ENCODE measurements around the gene GH2.
"Not testable (repeated sequence)": the region's sequence is repeated elsewhere in the genome, so short reads cannot be mapped to it uniquely, and the experiment has no call there.

Gene GH2

GRCh38 chr17:63881935-63882601 lies at the start of gene GH2:
TSS of gene GH2 (minus strand) at chr17:63881944. CDS start at chr17:63881801, 143 bp downstream.
- peak; percentile 41 for DNase-seq

GRCh38 chr17:63930951-63931575 lies 49.3 kb upstream of the GH2 start:
- DNase-seq, result no peak

DNA sequence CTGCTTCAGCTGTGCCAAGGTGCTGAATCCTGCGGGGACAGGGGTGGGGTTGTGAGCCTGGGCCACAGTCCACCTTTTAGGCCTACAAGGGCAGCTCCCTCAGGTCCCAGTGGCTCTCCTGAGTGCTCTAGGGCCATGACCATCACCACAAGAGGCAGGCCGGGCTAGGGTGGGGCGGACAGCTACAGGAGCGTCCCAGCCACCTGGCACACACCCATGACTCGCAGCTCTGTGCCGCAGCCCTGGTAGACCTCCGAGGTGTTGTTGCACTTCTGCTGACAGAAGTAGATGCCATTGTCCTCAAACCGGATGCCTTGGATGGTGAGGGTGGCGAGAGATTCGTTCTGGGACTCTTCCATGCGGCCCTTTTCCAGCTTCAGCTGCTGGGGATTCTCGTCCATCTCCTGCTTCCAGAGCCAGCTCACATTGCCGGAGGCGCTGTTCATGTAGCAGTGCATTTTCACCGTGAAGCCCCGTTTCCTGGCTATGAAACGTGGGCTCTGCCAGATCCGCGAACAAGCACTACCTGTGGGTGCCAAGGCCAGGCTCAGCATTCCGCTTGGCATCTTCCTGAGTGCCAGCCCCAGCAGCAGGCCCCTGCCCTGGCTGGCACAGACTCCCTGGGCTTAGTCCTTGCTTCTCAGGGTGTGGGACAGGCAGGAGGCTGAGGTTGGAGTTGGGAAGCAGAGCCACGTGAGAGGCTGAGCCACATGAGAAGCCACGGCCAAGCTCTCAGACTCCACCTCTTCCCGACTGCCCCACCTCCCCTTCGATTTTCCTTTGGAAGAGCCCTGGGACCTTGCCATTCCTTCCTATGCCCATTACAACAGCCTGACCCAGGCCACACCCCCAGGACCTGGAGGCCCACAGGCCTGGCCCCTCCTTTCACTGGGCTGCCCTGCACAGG lies 48.4 kb upstream of the GH2 start:
- no peak for DNase-seq

DNA sequence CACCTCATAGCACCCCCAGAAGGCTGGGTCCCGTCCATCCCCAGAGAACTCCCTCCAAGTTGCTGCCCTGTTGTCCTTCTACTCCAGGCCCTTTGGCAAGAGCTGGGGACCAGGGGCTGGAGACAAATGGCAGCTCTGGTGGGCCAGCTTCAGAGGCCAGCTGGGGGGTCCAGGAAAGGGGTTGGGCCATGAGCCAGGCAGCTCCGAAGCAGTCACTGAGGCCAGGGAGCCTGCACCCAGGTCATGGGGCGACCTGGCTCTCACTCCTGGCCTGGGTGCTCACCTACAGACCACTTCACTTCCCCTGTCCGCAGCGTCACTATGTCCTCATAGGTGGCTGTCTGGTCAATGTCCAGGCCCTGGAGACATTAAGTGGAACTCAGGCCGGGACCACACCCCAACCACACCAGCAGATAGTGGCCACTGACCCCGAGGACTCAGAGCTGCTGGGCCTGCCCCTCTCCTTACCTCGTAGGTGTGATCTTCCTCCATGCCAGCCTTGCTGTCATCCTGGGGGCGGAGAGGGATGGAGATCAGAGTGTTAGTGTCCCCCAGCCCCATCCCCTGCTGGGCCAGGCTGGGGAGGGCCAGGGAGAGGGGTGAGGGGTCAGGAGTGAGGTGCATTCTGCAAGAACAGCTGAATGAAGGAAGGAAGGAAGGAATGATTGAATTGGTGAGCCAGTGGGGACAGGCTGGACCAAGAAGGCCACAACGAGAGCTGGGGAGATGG lies 47.4 kb upstream of the GH2 start:
- DNase-seq, result no peak

DNA sequence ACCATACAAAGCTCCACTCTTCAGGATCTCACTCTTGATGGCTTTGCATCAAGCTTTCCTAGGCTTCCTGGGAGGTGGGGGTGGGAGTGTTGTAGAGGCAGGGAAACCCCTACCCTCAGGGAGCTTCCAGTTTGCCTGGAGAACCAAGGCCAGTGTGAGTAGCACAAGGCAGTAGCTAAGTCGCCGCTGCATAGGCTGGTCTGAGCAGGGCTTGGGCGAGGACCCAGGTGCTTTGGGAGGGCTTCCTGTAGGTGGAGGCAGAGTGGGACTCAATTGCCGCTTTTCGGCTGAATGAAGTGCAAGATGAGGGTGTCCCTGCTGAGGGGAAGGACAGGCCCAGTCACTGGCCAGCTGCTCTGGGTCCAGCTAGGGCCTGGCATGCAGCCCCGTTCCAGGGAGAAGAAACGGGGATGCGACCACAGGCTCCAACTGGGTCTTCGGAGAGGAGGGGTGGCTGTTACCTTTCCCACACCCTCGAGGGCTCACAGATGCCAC lies 46.5 kb upstream of the GH2 start:
- DNase-seq, result no peak

DNA sequence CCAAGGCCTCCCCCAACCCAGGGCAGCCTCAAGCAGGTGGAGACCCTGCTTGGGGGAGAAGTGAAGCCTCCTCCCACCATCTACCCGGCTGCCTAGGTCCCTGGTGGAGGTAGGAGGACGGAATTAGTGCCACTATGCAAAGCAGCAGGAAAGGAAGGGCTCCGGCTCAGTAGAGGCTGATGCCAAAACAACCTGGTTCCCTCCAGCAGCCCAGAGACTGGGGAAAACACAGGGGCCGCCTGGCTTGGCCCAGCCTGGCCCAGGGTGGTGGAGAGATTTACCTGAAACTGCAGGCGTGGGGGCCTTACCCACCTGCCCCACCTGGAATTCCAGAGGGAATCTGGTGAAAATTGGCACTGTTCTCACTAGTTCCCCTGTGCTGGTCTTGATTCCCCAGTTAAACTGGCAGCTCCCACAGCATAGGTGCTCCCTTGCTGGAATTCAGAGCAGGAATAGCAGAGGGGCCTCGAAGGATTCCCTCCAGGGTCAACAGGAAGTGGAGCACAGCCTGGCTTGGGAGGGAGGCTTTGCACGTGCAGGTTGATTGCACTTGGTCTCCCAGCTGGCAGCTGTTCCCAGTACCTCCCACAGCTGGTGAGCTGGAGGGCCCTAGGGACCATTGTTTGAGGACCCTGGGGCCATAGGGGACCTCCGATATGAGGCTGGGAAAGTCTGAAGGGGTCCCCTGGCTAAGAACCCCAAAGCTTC lies 45.9 kb upstream of the GH2 start:
- DNase-seq, result no peak

- no peak for DNase-seq
Measured at GRCh38 chr17:63926164-63926563, 44.4 kb upstream of the GH2 start.

- no peak for DNase-seq
Measured at GRCh38 chr17:63925615-63926014, 43.9 kb upstream of the GH2 start.

DNA sequence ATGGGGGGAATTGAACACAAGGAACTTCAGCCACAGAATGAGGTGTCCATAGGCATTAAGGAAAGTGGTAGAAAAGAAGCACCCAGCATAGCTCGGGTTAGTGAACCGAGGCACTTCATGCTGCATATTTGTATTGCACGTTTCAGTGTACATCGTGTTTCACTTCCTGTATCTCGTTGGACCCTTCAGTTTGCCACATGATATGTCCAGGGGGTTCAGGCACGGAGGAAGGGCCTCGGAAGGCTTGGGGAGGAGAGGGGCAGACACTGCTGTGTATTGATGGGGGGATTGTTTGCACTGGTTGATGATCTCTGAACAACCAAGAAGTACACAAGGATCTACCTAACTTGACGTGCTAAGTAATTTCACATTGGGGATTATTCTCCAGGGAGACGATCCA lies 40.7 kb upstream of the GH2 start:
- DNase-seq, result not testable (repeated sequence)

DNA sequence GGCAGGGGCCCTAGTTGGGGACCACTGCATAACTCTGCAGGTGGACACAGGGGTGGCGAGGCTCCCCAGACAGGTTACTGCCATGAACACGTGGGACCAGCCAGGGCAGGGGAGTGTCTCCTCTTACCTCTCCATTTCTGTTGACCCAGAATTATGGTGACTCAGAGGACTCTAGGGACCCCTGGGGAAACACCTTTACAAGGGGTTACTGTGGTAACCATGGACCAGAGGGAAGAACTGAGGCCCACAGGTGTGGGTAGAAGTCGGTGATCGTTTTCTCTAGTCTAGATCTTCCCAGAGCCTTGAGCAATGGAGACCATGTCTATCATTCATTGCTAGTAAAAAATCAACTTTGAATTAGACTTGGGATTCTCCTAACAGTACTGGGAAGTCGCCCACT lies 39.0 kb upstream of the GH2 start:
- DNase-seq, result not testable (repeated sequence)

- DNase-seq, result not testable (repeated sequence)
Measured at GRCh38 chr17:63920050-63920449, 38.3 kb upstream of the GH2 start.

- peak; percentile 25 for DNase-seq
Measured at GRCh38 chr17:63919311-63919723, 37.6 kb upstream of the GH2 start.

- DNase-seq, result not testable (repeated sequence)
Measured at GRCh38 chr17:63918789-63919305, 37.1 kb upstream of the GH2 start, which contains the start of gene GH1. TSS of gene GH1 (minus strand) at chr17:63918839. CDS start at chr17:63918776, 63 bp downstream.

DNA sequence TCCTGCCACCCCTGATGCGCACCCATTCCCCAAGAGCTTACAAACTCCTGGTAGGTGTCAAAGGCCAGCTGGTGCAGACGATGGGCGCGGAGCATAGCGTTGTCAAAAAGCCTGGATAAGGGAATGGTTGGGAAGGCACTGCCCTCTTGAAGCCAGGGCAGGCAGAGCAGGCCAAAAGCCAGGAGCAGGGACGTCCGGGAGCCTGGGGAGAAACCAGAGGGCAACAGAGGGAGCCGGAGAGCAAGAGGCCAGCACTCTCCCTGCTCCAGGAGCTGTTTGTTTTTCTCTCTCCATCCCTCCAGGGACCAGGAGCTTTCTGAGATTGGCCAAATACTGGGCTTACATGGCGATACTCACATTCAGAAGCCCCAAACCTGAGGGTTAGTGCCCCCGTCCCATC lies 36.6 kb upstream of the GH2 start:
- no peak for DNase-seq

- no peak for DNase-seq
Measured at GRCh38 chr17:63917646-63918045, 35.9 kb upstream of the GH2 start.

GRCh38 chr17:63917206-63917605 lies 35.5 kb upstream of the GH2 start:
- not testable (repeated sequence) for DNase-seq

- no peak for DNase-seq
Measured at GRCh38 chr17:63916566-63917185, 34.9 kb upstream of the GH2 start.

GRCh38 chr17:63915753-63916152 lies 34.0 kb upstream of the GH2 start:
- not testable (repeated sequence) for DNase-seq

GRCh38 chr17:63914471-63914870 lies 32.7 kb upstream of the GH2 start:
- no peak for DNase-seq

DNA sequence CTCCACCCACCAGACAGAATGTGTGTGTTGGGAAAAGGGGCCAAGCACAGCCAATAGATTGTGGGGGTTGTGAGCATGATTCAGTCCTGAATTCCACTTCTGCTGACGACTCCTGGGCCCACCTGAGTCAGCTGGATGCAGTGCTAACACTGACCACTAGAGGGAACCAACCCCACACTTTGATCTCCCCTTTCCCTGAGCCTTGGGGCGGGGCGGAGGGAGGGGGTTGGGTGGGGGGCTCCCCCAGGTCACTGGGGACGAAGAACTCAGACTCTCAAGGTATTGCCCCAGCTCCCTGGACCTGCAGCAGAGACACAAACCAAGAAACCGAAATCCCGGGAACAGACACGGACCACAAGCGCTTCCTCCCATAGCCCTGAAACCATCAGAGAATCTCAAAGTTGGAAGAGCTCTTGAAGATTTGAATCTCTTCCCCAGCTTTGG lies 29.9 kb upstream of the GH2 start:
- DNase-seq, result peak; percentile 6

DNA sequence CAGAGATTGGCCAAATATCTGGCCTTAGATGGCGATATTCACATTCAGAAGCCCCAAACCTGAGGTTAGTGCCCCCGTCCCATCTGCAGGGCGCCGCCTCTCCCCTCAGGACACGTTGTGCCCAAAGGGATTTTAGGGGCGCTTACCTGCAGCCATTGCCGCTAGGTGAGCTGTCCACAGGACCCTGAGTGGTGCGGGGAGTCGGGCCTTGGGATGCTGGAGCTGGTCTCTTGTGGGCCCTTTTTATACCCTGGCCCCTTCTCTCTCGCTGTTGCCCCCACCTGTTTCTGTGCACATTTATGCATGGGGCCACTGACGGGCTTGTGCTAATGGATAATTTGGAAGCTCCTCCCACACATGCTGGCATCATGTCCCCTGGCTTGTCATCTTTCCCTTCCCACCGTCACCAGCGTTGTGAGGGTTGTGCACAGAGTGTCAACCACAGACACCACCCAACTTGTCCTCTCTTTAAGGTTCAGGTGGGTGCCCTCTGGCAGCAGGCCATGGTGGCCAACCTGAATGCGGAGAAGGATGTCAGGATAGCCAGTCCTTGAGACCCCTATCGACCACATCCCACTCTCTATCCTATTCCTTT lies 29.4 kb upstream of the GH2 start, which contains the start of gene CSHL1:
Gene CSHL1 (minus strand): TSS at position 218 of the 595 bp plus-strand sequence. CDS start 62 bp downstream, at position 156.
- no peak for DNase-seq

Data from NCI-H1694 treated with DMSO at 0.1 percent for 48 hours (cell line).